Breast epithelium (tissue), 4 donors: Measurements from ENCODE around the gene MMP13. TPM values are rescaled to one million over a fixed set of nuclear protein-coding genes. Genes with fewer than 3 reads are reported as not detected.
"Not testable (repeated sequence)": the region's sequence is repeated elsewhere in the genome, so short reads cannot be mapped to it uniquely, and the experiment has no call there.

Experiments used
- DNase-seq, 2 donors: peaks; one replicate each; pipeline ENCODE4 v3.0.0-alpha.2; 2019; ENCODE audit warnings: low spot score in 2 of 2
- H3K27ac ChIP-seq, 2 donors: fragments of 200-600 bp; sonication (generic) in 1 of 2; one replicate each; pipeline ENCODE4 v1.5.1; 2016 to 2019; ENCODE audit warnings: mild to moderate bottlenecking in 1 of 2
- H3K27me3 ChIP-seq, 2 donors: fragments of 200-600 bp; sonication (generic) in 1 of 2; one replicate each; pipeline versions ENCODE4 v1.5.1 to v1.6.0; 2017 to 2019; ENCODE audit warnings: control low read depth in 1 of 2, mild to moderate bottlenecking in 1 of 2
- H3K36me3 ChIP-seq: fragments of 200-600 bp; one replicate; pipeline ENCODE4 v1.5.1; 2019
- H3K4me1 ChIP-seq, 2 donors: fragments of 200-600 bp; sonication (generic); one replicate each; pipeline ENCODE4 v1.5.1; 2016 to 2019; ENCODE audit warnings: control low read depth in 1 of 2
- H3K4me3 ChIP-seq, 3 donors: fragments of 200-600 bp; sonication (generic); 1 replicate in 2 of 3; 2 replicates in 1 of 3; pipeline ENCODE4 v1.5.1; 2016 to 2019; ENCODE audit warnings: mild to moderate bottlenecking in 3 of 3, moderate library complexity in 2 of 3
- H3K9me3 ChIP-seq, 2 donors: fragments of 200-600 bp; sonication (generic) in 1 of 2; one replicate each; pipeline ENCODE4 v1.5.1; 2016 to 2019; ENCODE audit warnings: control low read depth in 1 of 2
- POLR2A ChIP-seq: fragments of 450-650 bp; IDR thresholded peaks from one replicate; pipeline ENCODE4 v1.6.1; 2016; ENCODE audit warnings: antibody characterized with exemption, mild to moderate bottlenecking, moderate library complexity
- POLR2AphosphoS5 ChIP-seq, 3 donors: sonication (generic); formaldehyde crosslinking; IDR thresholded peaks; one replicate each; pipeline ENCODE4 v1.6.1; 2017; ENCODE audit warnings: antibody characterized with exemption in 3 of 3
- intact Hi-C: fragments of 100-400 bp; cut with DNase I; formaldehyde crosslinking; loops from one replicate; pipeline ENCODE4 v1.15.1; 2023; ENCODE audit warnings: low total_unique reads
- total RNA-seq, 3 donors: library from RNA; depleted of rRNA; stranded (reverse); fragments of >200 nt; gene quantifications; one replicate each; pipeline ENCODE4 v1.1.0, GENCODE V29; 2016
- TF ChIP-seq, protein P1 (sequence below), 3 donors: fragments of 450-650 bp; IDR thresholded peaks; one replicate each; pipeline ENCODE4 v1.5.1; 2016 to 2017; ENCODE audit warnings: antibody characterized with exemption in 3 of 3, mild to moderate bottlenecking in 3 of 3, moderate library complexity in 3 of 3

MMP13 gene
- total RNA-seq, result not detected

DNA sequence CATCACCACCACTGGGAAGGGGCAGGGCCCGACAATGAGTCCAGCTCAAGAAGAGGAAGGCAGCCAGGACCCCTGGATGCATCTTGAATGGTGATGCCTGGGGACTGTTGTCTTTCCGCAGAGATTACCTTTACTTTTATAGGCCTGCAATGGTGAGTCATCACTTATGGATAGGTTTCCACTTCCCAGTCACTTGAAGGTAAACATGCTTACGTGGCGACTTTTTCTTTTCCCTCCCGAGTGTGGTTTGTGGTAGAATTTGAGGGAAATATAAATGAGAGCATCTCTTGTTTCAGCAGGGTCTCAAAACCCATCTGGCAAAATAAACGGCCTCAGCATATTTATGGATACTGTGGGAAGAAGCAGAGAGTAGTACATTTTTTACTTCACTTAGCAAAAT lies at the start of gene MMP13:
Gene MMP13 (minus strand): TSS at position 109 of the 400 bp plus-strand sequence. CDS start 27 bp downstream, at position 82.
- DNase-seq, result no peak
- H3K27me3 ChIP-seq, result no peaks in the 10 kb centered on the region
- no peaks in the 10 kb centered on the region for H3K9me3 ChIP-seq
- H3K27ac ChIP-seq, result no peak within 1 kb of the TSS
- no peaks in the 10 kb centered on the region for H3K36me3 ChIP-seq
- no peak within 1 kb of the TSS for H3K4me3 ChIP-seq
- H3K4me1 ChIP-seq, result no peaks in the 10 kb centered on the region
- intact Hi-C loops, result no loop called here
- TF ChIP-seq, protein P1, sequence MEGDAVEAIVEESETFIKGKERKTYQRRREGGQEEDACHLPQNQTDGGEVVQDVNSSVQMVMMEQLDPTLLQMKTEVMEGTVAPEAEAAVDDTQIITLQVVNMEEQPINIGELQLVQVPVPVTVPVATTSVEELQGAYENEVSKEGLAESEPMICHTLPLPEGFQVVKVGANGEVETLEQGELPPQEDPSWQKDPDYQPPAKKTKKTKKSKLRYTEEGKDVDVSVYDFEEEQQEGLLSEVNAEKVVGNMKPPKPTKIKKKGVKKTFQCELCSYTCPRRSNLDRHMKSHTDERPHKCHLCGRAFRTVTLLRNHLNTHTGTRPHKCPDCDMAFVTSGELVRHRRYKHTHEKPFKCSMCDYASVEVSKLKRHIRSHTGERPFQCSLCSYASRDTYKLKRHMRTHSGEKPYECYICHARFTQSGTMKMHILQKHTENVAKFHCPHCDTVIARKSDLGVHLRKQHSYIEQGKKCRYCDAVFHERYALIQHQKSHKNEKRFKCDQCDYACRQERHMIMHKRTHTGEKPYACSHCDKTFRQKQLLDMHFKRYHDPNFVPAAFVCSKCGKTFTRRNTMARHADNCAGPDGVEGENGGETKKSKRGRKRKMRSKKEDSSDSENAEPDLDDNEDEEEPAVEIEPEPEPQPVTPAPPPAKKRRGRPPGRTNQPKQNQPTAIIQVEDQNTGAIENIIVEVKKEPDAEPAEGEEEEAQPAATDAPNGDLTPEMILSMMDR (IDR thresholded peaks at IDR 0.05), result no peak
- TF ChIP-seq POLR2A, result no peak
- no peak for TF ChIP-seq POLR2AphosphoS5 (IDR thresholded peaks at IDR 0.05)

DNA sequence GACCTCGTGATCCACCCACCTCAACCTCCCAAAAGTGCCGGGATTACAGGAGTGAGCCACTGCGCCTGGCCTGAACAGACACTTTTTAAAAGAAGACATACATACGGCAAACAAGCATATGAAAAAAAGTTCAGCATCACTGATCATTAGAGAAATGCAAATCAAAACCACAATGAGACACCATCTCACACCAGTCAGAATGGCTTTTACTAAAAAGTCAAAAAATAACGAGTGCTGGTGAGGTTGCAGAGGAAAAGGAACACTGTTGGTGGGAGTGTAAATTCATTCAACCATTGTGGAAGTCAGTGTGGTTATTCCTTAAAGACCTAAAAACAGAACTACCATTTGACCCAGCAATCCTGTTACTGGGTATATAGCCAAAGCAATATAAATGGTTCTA lies 48.7 kb upstream of the MMP13 start:
- H3K36me3 ChIP-seq, intact Hi-C loops, H3K4me1 ChIP-seq, H3K27ac ChIP-seq, DNase-seq, H3K27me3 ChIP-seq, H3K9me3 ChIP-seq, H3K4me3 ChIP-seq: not testable (repeated sequence)

DNA sequence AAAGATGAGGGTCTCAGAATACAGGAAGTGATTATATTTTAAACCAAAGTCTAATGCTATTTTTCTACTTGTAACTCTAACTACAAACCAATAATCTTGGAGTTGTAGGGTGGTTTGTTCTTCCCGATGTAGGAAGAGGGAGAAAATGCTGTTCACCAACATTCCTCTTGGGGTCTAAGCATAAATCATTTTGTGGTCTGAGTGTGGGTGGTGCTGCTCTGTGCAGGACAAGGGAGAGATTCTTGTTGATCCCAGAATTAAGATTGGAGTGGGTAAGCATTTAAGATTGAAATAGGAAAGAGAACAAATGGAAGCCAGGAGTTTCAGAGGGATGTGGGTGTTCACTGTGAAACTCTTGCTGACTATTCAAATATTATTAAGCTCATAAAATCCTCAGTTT lies 38.6 kb upstream of the MMP13 start:
- Histone ChIP-seq H3K4me3 (no peak overlapping the region), H3K27me3 (no peaks in the 10 kb centered on the region), H3K27ac (no peak overlapping the region), H3K4me1 (no peaks in the 10 kb centered on the region), H3K9me3 (no peaks in the 10 kb centered on the region), H3K36me3 (no peaks in the 10 kb centered on the region)
- no peak for TF ChIP-seq POLR2A
- TF ChIP-seq POLR2AphosphoS5 (IDR thresholded peaks at IDR 0.05), result no peak
- TF ChIP-seq, protein P1 (IDR thresholded peaks at IDR 0.05), result no peak
- DNase-seq, result no peak
- intact Hi-C loops, result no loop called here

- H3K36me3 ChIP-seq, result no peaks in the 10 kb centered on the region
- H3K27me3 ChIP-seq, result no peaks in the 10 kb centered on the region
- intact Hi-C loops, result no loop called here
- no peak overlapping the region for H3K4me3 ChIP-seq
- no peak for TF ChIP-seq POLR2A
- TF ChIP-seq, protein P1 (IDR thresholded peaks at IDR 0.05), result no peak
- no peak for TF ChIP-seq POLR2AphosphoS5 (IDR thresholded peaks at IDR 0.05)
- H3K27ac ChIP-seq, result no peak overlapping the region
- H3K9me3 ChIP-seq, result no peaks in the 10 kb centered on the region
- DNase-seq, result no peak
- H3K4me1 ChIP-seq, result no peaks in the 10 kb centered on the region
These were observed 36.2 kb upstream of the MMP13 start for GRCh38 chr11:102991776-102992175.

DNA sequence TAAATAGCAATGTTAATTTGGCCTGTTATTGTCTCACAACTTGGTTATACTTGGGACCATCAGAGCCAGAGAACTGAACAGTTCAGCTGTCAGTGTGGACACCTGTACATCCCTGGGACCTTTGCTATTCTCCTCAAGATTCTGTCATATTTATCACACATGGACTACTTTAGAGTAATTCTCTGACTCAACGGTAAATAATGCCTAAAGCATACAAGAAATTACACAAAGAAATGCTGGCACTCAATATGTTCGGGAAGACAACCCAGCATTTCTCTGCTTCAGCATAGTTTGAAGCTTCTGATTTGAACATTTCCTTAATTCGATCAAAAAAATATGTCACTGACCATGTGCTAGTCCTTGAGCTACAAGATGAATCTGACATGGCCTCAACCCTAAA lies 34.6 kb upstream of the MMP13 start:
- no peak for TF ChIP-seq POLR2A
- TF ChIP-seq POLR2AphosphoS5 (IDR thresholded peaks at IDR 0.05), result no peak
- Histone ChIP-seq H3K4me3 (no peak overlapping the region), H3K4me1 (no peaks in the 10 kb centered on the region), H3K36me3 (no peaks in the 10 kb centered on the region), H3K27me3 (no peaks in the 10 kb centered on the region), H3K9me3 (no peaks in the 10 kb centered on the region), H3K27ac (no peak overlapping the region)
- DNase-seq, result no peak
- intact Hi-C loops, result no loop called here

DNA sequence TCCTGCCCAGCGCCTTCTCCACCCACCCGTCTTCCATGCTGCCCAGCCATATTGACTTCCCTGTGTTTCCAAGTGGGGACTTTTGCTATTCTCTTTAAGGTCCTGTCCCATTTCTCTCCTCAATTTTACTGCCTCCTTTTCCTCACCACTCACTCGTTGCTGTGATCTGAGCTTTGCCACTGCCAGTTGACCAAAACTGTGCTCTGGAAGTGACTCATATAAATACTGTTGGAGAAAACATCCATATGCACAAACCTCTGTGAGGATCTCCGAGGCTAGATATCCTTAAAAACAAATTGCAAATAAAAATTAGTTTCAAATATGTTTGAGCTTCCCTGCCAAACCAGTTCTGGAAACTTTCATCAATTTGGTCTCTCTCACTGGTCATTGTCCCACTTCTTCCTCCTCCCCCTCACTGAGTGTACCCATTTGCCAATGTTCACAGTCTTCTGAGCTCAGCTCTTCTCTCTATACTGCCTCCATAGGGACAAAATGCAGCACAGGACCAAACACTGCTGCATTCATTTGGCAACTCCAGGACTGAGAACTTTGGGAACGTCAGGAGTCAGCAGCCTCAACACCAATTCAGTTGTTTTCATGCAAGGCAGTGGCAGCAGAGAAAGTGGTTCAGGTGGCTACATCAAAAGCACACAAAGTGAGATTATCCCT lies 34.0 kb upstream of the MMP13 start:
- Histone ChIP-seq H3K4me1 (no peaks in the 10 kb centered on the region), H3K27ac (no peak overlapping the region), H3K27me3 (no peaks in the 10 kb centered on the region), H3K4me3 (no peak overlapping the region), H3K9me3 (no peaks in the 10 kb centered on the region), H3K36me3 (no peaks in the 10 kb centered on the region)
- intact Hi-C loops, result no loop called here
- TF ChIP-seq, protein P1 (IDR thresholded peaks at IDR 0.05), result no peak
- TF ChIP-seq POLR2AphosphoS5 (IDR thresholded peaks at IDR 0.05) (no peak), POLR2A (no peak)
- no peak for DNase-seq
